NCI-H2107 treated with DMSO at 0.1 percent for 48 hours (cell line): ENCODE measurements around the gene PTPN3.
"Not testable (repeated sequence)": the region's sequence is repeated elsewhere in the genome, so short reads cannot be mapped to it uniquely, and the experiment has no call there.

Experiments
- DNase-seq: peaks from one replicate; lab custom pipeline; 2025; ENCODE audit not compliant: unreplicated experiment; lab: John Stamatoyannopoulos, UW

The PTPN3 gene, protein sequence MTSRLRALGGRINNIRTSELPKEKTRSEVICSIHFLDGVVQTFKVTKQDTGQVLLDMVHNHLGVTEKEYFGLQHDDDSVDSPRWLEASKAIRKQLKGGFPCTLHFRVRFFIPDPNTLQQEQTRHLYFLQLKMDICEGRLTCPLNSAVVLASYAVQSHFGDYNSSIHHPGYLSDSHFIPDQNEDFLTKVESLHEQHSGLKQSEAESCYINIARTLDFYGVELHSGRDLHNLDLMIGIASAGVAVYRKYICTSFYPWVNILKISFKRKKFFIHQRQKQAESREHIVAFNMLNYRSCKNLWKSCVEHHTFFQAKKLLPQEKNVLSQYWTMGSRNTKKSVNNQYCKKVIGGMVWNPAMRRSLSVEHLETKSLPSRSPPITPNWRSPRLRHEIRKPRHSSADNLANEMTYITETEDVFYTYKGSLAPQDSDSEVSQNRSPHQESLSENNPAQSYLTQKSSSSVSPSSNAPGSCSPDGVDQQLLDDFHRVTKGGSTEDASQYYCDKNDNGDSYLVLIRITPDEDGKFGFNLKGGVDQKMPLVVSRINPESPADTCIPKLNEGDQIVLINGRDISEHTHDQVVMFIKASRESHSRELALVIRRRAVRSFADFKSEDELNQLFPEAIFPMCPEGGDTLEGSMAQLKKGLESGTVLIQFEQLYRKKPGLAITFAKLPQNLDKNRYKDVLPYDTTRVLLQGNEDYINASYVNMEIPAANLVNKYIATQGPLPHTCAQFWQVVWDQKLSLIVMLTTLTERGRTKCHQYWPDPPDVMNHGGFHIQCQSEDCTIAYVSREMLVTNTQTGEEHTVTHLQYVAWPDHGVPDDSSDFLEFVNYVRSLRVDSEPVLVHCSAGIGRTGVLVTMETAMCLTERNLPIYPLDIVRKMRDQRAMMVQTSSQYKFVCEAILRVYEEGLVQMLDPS

DNA sequence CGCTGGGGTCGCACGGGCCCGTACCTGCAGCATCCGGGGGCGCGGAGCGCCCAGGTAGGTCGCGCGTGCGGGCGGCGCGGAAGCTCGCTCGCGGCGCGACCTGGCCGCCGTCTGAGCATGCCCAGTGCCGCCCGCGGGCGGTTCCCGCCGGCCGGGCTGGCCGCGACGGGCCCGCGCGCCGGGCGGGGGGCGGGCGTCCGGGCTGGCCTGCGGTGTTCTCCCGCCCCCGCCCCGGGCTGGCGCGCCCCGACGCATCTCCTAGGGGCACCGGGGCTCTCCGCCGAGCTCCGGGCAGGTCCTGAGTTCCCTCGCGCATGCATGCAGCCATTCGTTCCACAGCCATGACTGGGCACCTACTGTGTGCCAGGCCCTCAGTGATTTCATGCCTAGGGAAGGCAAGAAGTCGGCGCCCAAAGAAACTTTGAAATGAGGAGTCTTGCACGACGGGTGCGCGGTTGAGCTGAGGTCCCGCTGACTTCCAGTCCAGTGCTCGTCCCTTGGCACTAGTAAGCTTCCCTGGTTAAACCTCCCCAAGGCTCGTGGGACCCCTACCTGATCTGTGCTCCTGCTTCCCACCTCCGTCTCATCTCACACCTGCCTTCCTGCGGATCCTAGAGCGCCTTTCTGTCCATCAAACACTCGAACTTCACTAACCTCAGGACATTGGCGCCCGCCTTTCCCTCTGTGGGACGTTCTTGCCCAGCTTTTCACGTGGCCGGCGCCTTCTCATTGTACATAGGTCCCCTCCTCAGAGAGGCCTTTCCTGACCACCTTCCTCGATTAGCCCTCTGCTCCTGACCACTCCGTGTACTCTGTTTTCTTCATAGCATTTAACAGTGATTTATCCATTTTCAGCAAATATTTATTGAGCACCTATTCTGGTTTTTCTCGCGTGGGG is at the start of gene PTPN3:
Gene PTPN3, minus strand, starts transcription at position 113 of the 898 bp plus-strand sequence. CDS start 34,873 bp downstream, outside the sequence.
- DNase-seq, result no peak

DNA sequence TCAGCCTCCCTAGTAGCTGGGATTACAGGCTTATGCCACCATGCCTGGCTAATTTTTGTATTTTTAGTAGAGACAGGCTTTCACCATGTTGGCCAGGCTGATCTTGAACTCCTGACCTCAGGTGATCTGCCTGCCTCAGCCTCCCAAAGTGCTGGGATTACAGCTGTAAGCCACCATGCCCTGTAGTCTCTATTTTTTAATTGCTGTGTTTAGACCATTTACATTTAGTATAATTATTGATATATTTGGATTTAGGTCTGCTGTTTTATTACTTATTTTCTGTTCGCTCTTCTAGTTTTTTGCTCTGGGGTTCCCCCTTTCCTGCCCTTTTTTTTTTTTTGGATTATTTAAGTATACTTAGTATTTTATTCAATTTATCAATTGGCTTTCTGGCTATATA is 46.8 kb upstream of the PTPN3 start:
- DNase-seq, result not testable (repeated sequence)

DNA sequence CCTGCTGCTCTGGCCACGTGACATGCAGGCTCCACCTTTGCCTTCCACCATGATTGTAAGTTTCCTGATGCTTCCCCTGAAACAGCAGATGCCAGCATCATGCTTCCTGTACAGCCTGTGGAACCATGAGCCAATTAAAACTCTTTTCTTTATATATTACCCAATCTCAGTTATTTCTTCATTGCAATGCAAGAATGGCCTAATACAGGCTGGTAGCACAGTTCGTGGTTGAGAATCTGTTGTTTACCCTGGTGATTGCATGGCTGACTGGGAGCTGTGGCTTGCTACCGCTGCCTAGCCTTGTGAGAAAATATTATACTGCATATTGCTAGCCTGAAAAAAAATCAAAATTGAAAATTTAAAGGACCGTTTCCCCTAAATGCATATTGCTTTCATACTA is 44.8 kb upstream of the PTPN3 start:
- DNase-seq, result no peak

DNA sequence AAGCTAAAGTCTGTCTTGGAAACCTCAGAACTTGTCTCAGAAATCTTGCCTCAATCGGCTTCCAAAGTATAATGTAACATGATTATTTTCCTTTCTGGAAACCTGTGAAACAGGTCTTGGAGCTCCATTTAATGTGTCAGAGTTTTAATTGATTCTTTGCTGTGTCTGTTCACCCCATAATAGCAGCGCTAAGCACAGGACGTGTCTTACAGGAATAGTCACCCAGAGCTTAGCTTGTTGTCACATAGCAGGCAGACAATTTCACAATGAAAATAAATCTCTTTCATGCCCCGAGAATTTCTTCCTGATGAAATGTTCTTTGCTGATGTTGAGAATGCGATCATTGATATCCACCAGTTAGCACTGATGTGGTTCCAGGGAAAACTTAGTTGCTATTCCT is 40.2 kb upstream of the PTPN3 start:
- no peak for DNase-seq

DNA sequence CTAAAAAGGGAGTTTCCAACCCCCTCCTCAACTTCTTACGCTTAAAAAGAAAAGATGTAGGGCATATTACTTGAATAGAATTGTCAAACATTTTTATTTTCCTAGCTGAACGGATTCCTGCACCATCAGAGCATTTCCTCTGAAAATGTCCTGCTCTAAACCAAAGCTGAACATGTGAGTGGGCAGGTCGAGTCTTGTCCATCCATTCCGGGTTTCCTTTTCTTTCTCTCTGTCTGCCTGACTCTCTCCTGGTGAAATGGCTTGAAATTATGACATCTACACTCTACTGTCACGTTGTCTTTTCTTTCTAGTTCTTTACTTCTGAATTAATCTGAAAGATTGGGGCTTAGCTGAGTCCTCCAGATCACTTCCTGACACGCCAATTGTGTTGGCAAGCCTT is 39.2 kb upstream of the PTPN3 start:
- DNase-seq, result no peak

DNA sequence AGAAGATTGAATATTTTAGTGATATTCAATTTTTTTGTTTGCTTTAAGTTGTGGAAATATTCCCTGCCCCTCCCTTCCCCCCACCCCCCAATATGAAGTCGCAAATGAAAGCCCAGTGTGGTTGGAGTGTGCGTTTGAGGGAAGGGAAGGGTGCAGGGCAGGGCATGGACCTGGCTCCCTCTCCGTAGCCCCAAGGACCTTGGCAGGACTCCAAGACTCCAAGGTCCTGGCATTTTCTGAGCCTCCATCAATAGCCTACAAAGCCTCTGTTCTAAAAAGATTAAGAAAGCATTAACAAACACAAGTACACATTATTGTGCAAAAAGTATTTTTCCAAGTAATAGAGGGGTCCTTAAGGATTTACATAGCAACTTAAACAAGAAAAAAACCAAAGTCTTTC is 38.8 kb upstream of the PTPN3 start:
- DNase-seq, result no peak

DNA sequence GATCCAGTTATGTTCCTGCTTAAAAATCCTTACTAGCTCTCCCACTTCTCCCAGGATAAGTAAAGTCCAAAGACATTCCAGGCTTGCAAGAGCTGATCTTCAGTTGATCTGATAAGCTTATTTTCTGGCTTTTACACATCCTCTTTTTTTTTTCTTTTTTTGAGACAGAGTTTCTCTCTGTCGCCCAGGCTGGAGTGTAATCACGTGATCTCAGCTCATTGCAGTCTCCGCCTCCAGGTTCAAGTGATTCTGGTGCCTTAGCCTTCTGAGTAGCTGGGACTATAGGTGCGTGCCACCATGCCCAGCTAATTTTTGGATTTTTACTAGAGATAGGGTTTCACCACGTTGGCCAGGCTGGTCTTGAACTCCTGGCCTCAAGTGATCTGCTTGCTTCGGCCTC is 37.3 kb upstream of the PTPN3 start:
- no peak for DNase-seq

DNA sequence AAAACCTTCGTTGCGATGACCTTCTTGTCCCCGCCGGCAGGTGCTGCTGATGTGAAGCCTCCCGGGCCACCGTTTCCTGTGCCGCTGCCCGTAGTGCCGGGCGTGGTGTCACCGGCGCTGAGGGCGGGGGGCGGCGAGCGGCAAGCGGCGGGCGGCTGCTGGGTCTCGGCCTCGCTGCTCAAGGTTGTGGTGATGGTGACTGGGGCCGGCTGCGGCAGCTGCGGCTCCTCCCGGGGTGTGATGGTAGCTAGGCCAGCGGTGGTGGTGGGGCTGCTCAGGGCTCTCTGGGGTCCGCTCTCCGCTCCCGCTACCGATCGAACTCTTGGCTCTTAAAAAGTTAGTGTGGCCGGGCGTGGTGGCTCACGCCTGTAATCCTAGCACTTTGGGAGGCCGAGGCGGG is 36.0 kb upstream of the PTPN3 start:
- DNase-seq, result no peak

DNA sequence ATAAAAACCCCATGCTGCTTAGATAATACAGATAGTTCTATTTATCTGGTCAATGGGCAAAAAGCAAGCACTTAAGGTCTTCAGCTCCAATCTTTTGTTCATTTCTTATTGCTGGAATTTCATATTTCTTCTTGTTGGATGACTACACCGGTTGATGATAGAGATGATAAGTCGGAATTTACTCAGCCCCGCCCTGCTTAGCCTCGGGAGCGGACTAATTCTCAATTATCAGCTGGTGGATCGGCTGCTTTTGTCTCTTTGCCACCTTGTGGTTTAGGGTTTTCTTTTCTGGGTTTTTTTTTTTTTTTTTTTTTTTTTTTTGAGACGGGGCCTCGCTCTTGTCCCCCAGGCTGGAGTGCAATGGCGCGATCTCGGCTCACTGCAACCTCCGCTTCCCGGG is 34.5 kb upstream of the PTPN3 start:
- not testable (repeated sequence) for DNase-seq

DNA sequence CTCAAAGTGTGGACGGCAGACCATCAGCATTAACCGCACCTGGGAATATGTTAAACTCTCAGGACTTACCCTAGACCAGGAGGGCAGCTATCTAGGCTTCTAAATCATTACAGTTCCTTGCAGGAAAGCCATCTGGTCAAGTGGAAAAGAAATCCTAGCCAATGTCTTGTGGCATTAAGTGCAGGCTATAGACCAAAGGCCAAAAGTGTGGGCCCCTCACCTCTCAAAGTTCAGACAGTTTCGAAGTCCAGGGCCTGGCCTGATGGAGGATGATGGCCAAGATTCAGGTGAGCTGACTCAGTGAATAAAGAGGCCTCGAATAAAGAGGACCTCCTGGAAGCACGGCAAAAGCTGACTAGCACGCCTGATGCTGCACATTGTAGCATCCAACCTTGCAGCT is 24.0 kb upstream of the PTPN3 start:
- no peak for DNase-seq

DNA sequence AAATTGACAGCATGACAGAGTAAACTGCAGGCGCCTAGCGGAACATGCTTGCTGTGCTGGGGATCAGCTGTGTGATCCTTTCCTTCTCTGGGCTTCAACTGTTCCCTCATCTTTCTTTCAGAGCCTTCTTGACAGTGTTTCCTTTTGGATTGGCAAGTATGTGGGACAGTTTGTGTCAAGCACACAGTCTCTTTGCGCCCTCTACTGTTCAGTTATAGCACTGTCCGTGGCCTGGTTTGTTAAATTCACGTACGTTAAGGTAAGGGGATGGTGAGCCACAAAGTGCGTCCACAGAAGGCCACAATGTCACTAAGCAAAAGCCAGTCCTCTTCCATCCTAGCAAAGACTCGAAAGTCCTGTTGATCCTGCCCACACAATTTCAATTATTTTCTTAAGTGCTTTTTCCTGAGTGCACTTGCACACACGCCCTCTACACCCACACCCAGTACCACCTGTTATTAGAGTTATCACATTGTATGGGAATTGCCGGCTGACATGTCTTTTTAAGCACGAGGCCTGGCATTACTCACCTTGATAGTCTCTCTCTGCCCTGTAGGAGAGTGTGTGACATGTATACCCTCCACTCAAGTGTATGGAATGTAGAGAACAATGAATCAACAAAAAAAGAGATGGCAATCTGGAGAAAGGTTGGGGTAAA is 22.5 kb upstream of the PTPN3 start:
- DNase-seq, result peak; percentile 72

DNA sequence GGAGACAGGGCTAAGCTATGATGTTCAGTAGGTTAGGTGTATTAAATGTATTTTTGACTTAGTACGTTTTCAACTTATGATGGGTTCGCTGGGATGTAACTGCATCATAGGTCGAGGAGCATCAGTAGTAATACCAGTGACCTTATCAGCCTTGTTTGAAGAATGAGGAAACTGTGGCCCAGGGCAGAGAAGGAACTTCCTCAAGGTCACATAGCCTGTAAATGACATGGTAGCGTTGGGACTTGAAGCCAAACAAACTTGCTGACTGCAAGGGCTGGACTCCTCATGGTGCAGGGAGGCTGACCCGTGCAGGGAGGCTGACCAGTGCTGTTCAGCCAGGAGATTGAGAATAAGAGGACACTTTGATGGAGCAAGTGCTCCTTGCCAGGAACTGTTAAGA is 21.3 kb upstream of the PTPN3 start:
- DNase-seq, result no peak

DNA sequence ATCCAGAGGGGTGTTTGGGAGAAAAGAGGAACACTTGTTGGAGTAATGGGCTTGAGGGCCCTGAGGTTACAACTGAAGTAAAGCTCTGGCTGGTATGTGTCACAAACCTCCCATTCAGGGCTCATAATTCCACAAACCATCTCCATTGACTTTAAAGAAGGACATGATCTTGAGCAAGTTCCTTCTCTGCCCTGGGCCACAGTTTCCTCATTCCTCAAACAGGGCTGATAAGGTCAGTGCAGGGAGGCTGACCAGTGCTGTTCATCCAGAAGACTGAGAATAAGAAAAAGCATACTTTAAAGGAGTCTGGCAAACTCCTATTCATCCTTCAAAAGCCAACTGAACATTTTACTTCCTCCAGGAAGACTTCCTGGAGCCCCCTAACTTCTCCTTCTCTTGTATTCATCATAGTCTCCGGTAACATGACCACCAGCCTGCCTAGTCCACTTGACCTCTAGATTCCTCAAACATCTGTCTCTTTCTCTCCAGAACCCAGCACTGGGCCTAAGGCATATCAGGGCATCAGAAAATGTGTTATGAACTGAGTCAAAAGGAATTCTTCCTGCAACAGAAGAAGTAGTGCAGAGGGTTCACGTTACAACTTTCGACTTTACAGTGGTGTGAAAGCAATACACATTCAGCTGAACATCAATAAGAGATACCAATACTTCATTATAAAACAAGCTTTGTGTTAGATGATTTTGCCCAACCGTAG is 20.7 kb upstream of the PTPN3 start:
- DNase-seq, result no peak

DNA sequence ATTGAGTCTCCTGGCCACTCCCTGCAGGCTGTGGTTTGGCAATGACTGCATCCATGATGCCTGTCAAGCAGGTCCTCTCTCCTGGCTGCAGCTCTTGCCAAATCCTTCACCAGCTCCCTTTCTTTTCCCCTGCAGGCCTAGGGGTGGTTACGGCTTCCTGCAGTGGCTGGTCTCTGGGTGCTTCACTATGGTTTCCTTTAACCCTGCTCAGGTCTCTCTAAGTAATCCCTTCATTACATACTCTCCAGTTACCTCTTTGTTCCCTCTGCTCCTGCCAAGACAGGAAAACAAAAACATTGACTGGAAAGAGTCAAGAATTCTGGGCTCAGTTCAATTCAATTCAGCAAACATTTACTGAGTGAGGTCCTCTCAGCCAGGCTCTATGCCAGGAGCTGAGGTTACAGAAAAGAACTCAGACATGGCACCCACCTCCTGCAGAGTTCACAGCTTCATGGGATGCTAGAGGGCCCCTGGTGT is 19.8 kb upstream of the PTPN3 start:
- DNase-seq, result peak; percentile 37

DNA sequence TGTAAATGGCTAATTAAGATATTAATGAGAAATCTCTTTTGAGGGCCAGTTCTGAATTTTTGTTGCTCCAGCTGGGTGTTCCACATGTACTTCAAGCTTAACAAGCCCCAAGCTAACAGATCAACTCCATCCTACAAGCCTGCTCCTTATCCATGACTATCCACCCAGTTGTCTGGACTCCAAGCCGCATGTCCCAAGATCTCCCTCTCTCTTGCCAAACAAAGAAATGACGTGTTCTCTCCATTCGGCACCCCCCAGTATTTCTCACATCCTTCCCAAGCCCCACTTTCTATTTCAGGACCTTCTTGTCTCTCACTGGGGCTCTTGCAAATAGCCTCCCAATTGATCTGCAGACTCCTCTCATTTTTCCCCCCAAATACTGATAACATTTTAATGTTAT is 15.8 kb upstream of the PTPN3 start:
- DNase-seq, result no peak

DNA sequence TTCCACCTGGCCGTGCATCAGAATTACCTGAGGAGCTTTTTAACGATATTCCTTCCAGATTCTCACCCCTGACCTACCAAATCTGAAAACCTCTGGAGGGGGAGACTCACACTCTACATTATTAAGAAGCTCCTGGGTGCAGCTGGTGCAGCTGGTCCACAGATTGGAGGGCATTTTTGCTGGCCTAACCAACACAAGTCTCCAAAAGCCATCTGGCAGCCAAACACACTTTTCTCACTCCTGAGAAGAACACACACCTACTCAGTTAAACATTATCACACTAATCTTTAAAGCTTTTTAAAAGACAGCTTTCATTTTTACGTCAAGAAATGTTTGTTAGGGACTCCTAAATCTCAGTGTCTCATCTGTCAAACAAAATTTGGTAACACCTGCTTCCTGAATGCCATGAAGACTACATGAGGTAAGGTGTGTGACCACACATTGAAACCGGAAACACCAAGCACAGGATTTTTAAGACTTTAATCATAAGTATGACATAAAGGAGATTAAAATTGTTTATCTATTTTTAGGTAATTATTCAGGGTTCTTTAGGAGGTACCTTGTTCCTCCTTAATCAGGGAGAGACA is 14.2 kb upstream of the PTPN3 start:
- DNase-seq, result no peak

DNA sequence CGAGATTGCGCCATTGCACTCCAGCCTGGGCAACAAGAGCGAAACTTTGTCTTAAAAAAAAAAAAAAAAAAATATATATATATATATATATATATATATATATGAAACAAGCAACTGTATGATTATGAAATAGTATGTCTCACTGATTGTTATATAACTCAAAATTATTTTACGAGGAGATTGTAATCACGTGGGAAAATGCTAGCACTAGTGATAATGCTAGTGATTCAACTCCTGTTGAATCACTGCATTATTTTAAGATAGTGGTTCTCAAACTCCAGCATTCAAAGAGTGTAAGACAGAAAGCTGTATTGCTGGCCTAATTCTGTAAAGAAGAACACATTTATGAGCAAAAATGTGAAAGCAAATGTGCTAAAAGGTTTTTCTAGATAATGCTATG is 12.4 kb upstream of the PTPN3 start:
- DNase-seq, result no peak

DNA sequence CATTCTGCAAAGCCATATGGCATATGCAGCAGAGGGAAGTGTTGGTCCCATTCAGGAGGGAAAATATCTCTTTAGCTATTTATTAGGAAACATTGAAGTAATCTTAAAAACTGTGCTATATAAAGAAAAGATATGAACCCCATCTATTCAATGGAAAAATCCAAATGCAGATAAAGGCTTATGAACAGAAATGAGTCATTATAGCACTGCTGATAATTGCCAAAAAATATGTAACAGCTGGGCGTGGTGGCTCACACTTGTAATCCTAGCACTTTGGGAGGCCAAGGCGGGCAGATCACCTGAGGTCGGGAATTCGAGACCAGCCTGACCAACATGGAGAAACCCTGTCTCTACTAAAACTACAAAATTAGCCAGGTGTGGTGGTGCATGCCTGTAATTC is 11.9 kb upstream of the PTPN3 start:
- DNase-seq, result not testable (repeated sequence)

DNA sequence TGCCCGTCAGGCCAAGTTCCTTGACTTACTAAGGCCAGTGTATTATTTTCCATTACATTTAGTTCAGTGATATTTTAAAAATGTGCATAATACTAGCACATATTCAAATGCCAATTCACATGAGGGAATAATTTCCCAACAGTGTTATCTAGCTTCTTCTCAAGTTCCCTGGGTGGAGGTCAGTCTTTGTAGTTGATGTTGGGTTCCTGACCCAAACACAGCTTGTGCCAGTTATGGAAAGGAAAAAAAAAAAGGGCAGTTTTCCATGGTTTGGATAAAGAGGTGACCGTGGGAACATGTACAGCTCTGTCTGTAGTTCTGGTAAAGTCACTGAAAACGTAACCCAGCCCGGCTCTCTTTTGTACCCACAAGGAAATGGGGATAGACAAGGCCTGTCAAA is 11.5 kb upstream of the PTPN3 start:
- no peak for DNase-seq
